ENCODE data around the gene MIDN. TPM values are rescaled to one million over a fixed set of nuclear protein-coding genes. Genes with fewer than 3 reads are reported as not detected.

MIDN gene
- total RNA-seq, 1 donor from 2014 or later, result 44.9 TPM

DNA sequence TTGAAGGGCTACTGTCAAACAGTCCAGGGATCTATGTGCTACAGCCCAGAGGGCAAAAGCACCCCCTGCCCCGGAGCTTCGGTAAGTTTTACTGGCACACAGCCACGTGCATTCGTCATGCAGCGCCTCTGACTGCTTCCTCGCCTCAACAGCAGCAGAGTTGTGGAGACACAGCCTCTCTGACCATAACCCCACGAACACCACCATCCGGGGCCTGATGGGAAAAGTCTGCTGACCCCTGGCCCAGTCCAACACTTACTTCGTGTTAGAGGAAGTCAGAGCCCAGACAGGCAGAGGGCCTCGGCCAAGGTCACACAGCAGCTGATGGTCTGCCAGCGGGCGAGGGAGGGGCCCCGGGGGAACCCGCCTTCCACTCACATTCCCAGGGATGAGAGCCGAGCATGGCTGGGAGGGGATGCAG is 15.7 kb upstream of the MIDN start:
- peak; percentile 37 for DNase-seq (ENCODE audit: low read depth)

DNA sequence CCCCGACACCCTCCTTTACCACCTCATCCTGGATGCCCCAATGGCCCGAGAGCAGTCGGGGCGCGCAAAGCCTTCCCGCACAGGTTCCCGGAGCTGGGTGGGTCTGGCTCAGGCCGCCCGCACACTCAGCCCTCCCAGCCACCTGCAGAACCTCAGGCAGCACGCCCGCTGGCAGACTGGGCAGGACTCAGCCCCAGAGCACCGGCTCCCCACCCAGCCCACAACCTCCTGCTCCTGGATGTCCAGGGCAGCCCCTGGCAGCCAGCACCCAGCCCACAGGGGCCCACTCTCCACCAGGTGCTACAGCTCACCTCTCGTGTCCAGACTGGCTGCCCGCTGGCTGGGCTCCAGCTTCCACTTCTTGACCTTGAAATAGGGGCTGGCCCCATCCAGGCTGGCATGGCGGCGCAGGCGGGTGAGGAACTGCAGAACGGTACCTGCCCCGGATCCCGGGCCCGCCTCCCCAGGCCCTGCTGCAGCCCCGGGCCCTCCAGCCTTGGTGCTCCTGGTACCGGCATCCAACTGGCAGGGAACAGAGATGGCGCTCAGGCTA is 15.2 kb upstream of the MIDN start:
- no peak for DNase-seq (ENCODE audit: low read depth)

DNA sequence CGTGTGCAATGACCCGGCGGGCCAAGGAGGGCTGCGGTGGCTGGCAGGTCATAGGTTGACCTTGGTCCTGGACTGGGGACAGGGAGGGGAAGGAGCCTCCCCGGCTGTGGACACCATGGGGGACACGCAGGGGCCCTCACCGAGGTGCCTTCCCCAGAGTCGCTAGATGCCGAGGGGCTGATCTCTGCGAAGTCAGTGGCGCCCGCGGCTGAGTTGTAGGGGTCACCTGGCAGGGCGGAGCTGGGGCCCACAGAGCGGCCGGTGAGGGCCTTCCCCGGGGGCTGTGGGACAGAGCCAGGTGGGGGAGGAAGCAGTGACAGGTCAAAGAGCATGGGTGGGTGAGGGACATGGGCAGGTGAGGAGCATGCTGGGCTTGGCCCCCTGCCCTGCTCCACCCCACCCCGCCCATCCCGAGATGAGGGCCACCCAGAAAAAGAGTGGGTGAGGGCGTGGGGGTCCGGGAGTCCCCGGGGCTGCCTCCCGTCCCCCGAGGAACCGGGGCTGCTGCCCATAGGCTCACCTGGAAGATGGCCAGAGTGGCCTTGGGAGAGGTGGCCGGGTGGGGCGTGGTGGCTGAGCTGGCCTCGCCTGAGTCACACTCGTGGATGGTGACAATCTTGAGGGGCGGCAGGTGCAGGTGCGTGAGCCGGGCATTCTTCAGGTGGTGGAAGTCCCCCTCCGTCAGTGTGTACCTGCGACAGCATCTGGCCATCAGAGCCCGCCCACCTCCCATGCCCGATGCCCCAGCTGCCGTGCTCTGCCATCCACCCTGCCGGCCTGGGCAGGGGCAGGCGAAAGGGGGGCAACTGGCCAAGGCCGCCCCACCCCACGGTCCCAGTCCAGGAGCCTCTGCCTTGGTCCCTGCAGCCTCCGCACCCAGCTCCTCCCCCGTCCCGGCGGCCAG is 14.1 kb upstream of the MIDN start:
- DNase-seq (ENCODE audit: low read depth), result no peak

DNA sequence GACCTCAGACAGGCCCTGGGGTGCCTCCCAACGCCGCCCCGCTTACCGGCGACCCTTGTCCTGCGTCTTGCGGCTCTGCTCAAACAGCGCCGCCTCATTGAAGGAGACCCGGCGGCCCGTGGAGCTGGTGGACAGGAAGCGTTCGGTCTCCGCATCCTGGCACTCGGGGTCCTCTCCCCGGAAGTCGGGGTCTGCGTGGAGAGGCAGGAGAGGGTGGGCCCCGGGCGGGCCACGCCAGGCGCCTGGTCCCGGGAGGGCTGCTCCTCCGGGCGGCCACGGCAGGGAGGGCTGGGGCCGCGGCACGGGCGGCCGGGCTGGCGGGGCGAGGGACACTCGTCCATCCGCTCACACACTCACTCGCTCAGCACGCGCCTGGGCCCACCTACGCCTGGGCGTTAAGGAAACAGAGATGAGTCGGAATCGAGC is 13.4 kb upstream of the MIDN start:
- DNase-seq (ENCODE audit: low read depth), result no peak

DNA sequence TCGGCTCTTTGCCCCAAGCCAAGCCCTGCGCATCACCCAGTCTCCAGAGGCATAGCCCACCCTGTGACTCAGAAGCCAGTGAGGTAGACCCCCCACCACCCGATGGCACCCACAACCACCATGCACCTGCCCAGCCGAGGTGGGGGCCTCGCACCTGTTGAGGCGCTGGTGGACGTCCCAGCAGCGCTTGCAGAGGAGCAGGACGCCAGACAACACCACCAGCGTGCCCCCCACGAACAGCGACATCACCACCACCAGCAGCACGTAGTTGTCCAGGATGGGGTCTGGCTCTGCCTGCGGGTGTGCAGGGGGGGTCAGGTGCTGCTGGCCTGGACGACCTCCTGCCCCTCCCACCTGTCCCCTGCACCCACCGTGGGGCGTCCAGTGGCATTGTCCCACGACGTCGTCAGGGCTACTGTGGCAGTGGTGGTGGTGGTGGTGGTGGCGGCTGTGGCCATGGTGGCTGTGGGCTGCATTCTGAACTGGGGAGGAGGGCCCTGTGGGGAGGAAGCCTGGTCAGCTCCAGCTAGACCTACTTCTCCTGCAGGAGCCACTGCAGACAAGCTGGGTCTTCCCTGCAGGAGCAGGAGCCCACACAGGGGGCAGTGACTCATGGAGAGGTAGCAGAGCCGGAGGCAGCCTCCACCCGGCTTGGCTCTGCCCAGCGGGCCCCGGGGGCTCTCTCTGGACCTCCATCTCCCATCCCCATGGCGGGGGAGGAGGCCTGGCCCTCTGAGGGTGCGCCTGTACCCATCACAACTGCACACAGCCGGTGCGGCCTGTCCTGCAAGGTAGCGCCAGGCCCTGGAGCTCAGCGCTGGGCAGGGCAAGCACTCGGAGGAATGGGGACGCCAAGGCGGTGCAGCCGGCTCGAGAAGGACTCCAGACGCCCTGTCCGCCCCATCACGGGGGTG is 12.5 kb upstream of the MIDN start:
- no peak for DNase-seq (ENCODE audit: low read depth)

DNA sequence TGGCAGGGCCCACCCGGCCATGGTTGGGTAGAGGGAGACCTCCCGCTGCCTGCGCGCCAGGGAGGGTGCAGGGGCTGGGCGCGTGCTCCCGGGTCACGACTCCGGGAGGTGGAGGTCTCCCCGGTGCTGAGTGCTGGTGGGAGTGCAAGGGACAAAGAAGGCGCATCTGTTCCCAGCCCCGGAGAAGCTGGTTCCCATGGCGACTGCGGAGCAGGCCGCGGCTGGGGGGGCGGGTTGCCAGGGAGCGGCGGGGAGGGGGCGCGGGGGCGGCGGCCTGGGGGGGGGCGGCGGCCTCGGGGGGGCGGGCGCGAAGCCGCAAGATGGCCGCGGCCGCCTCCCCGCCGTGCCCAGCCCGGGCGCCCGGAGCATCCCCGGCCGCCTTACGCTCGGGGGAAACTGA is 11.8 kb upstream of the MIDN start:
- no peak for DNase-seq (ENCODE audit: low read depth)

DNA sequence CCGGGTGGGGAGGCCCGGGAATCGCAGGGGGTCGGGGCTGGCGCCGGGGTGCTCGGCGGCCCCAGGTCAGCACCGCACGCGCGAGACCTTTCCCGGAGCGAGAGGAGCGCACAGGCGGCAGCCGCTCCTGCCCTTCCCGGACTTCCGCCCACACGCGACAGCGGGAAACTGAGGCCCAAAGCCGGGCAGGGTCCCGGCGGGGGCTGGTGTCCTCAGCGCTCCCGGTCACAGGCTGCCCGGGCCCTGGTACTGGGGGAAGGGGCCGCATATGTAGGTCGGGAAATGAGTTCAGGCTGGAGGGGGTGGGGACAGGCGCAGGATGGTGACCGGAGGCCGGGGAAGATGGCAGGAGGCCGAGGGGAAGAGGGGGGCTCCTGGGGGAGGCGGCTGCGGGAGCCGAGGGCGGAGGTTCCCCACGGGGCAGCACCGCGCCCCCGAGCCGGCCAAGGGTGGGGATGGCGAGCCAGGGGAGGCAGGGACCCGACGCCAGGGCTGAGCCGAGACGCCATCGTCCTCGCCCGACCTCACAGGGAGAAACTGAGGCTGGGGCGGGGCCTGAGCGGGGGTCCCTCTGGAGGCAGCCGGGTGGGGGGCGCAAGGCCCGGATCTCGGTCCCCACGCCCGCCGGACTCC is 11.2 kb upstream of the MIDN start:
- no peak for DNase-seq (ENCODE audit: low read depth)

DNA sequence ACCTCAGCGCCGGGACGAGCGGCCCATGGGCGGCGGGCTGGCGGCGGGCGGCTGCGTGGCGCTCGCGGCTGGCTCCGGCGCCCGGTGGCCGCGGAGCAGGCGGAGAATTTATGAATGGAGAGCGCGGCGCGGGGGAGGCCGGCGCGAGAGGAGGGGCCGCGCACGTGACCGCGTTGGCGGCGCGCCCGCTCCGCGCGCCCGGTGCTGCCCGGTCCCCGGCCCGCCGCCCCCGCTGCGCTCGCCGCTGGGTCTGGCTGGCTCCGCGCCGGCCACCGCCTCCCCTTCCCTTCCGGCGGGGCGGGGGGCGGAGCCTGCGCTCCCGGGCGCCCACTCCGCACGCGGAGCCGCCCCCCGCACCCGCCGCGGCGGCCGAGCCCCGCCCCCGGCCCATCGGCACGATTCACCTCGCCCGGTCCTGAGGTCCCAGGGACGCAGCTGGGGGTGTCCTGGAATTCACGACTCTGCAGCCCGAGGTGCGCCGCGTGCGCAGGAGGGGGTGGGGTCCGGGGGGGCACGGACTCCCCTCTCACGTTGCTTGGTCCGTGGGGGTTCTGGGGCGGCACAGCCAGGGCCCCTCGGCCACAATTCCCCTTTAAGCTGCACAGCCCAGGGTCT is 10.5 kb upstream of the MIDN start, which contains the start of gene CBARP:
Gene CBARP, minus strand, starts transcription at position 252 of the 615 bp plus-strand sequence. CDS start 1,905 bp downstream, outside the sequence.
- no peak for DNase-seq (ENCODE audit: low read depth)

DNA sequence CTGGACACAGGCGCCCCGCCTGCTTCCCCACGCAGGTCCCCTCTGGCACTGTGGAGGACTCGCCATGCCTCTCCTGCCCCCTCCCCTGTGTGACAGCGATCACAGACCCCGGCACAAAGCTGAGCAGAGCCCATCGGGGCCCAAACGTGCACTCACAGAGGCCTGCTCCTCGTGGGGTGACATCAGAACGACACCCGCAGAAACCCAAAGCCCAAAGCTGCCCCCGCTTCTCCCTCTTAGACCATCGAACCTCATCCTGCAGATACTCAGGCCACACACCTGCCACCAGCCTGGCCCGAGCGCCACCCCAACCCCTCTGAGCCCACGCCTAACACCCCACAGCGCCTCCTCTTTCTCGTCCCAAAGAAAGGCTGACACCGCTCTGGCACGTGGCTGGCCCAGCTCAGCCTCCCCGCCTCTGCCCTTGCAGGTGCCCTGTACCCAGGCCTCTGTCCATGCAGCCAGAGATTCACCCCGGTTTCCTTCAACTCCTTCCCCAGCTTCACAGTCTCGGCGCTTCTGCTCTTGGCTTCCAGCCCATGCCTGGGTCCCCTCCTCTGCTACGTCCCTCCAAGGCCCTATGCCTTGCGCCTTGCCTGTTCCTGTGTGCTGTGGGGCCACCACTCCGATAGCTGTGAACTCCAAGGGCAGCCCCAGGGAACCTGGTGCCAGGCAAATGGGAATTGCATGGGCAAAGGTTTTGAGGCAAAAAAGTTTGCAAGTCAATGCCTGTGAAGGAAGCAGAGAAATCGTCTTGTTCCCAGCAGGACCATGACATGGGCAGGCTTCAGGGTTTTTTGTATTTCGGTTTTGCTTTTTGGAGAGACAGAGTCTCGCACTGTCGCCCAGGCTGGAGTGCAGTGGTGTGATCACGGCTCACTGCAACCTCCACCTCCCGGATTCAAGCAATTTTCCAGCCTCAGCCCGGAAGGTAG is 9.7 kb upstream of the MIDN start:
- no peak for DNase-seq (ENCODE audit: low read depth)

DNA sequence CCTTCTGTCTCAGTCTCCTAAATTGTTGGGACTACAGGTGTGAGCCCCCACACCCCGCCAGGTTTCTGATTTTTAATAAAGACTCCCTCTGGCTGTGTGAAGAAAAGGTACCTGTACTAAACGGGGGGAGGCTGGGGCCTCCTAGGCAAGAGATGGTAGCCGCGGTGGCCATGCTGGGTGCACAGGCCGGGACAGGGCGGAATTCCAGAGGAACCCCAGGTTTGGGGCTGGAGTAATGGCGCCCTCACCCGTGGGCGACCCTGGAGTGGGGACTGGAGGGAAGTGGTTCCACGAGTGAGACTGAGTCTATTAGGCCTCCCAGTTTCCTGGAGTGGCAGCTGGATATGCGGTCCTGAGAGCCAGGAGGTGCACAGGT is 9.0 kb upstream of the MIDN start:
- no peak for DNase-seq (ENCODE audit: low read depth)

DNA sequence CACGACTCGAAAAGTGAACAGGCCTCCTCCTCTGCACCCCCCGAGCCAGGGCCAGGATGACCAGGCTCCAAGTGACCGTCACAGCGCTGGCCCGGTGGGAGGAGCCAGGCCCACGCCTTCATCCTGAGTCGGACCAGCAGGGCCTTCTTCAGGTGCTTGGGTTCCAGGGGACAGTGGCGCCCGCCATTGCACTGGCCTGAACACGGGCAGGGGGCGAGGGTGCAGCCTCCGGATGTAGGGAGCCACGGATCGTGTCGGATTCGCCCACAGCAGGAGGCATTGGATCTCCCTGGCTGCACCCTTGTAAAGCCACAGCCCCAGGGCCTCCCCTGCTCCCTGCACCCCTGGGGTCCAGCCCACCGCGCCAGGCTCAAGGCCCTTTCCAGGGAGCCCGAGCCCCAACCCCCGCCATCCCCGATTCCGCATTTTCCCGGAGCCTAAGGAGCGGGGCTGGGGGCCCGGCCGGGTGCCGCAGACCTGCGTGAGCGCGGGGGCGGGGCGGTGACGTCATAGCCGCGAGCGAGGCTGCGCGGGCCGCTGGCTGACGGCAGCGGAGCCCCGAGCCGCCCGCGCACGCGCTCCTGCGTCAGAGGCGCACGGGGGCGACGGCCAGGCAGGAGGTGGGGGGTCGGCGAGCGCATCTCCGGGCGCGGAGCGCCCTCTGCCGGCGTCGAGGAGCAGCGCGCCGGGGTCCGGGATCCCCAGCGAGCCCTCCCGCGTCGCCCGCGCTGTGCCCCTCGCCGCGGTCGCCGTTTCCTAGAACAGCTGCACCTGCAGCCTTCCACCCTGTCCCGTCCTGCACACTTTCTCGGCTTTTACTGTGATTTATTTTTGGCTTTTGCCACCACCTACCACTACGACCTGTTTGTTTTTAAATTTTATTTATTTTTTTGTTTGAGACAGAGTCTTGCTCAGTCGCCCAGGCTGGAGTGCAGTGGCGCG is 8.3 kb upstream of the MIDN start:
- DNase-seq (ENCODE audit: low read depth), result peak; percentile 38

DNA sequence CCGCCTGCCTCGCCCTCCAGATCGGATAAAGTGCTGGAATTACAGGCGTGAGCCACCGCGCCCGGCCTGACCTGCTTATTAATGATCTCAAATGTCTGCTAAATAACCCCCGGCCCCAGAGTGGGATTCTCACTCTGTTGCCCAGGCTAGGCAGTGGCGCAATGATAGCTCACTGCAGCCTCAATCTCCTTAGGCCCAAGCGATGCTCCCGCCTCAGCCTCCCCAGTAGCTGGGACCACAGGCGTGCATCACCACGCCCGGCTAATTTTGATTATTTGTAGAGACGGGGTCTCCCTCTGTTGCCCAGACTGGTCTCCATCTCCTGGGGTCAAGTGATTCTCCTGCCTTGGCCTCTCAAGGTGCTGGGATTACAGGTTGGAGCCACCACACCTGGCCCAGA is 7.5 kb upstream of the MIDN start:
- no peak for DNase-seq (ENCODE audit: low read depth)

DNA sequence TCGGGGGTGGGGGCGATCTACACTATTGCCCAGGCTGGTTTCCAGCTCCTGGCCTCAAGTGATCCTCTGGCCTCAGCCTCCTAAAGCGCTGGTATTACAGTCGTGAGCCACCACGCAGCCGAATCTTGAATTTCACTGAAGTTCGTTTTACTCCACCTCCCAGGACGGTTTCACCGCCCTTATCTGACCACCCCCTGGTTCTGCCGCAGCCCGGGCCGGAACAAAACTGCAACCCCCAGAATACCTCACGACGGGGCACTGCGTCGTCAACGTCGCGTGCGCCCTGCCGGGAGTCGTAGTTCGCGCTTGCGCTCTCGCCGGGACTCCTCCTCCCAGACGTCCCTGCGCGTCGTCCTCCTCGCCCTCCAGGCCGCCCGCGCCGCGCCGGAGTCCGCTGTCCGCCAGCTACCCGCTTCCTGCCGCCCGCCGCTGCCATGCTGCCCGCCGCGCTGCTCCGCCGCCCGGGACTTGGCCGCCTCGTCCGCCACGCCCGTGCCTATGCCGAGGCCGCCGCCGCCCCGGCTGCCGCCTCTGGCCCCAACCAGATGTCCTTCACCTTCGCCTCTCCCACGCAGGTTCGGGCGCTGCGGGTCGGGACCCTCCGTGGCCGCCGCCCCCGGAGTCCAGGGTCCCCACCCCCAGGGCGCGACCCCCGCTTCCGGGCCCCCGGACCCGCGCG is 6.8 kb upstream of the MIDN start, which contains the start of gene ATP5F1D:
Gene ATP5F1D, plus strand, starts transcription at position 335 of the 679 bp plus-strand sequence. Its CDS starts 100 bp downstream, at position 435.
- peak; percentile 82 for DNase-seq (ENCODE audit: low read depth)

DNA sequence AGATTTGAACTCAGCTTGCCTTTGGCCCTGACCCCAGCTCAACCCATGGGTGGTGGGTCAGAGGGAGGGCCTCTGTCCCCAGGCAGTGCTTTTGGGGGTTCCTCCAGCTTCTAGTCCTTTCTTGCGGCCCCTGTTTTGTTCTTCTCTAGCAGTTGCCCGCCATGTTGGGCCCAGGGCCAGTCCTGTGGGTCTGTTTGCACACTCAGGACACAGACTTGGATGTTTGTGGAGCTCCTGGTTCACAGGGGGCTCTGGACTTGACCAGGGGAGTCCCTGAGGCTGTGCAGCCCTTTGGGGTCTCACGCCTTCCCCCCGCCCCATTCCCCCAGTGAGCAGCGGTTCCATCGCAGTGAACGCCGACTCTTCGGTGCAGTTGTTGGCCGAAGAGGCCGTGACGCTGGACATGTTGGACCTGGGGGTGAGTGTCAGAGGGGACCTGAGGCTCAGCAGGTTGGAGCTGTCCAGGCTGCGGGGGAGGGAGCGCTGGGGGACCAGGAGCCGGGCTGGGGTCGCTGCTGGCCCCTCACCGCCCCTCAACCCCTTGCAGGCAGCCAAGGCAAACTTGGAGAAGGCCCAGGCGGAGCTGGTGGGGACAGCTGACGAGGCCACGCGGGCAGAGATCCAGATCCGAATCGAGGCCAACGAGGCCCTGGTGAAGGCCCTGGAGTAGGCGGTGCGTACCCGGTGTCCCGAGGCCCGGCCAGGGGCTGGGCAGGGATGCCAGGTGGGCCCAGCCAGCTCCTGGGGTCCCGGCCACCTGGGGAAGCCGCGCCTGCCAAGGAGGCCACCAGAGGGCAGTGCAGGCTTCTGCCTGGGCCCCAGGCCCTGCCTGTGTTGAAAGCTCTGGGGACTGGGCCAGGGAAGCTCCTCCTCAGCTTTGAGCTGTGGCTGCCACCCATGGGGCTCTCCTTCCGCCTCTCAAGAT is 4.4 kb upstream of the MIDN start:
- peak; percentile 61 for DNase-seq (ENCODE audit: low read depth)

DNA sequence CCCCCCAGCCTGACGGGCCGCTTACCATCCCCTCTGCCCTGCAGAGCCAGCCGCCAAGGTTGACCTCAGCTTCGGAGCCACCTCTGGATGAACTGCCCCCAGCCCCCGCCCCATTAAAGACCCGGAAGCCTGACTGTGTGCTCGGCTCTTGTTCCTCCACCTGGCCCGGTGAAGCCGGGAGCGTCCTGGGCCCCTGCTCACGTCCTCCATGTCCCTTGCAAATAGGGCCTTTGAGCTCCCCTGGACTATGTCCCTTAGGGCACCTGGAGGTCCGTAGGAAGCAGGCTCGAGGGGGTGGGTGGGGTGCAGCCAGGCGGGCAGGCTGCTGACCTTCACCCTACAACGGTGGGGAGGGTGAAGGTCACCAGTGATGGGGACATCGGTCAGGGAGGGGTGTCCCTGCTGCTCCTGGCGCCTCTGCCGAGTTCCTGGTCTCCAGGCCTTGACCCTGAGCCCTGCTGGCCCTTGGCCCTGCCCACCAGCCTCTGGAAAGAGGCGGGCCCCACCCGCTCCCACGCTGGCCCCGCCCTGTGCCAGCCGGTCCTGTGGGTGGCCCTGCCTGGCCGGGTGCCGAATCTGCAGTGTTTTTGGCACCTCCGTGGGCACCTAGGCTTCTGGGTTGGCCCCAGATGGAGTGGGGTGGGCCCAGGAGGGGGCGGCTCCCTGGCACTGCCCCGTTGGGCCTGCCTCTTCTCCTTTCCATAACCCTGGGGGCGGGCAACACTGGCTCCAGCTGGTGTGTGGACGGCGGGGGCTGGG is 3.5 kb upstream of the MIDN start:
- no peak for DNase-seq (ENCODE audit: low read depth)

DNA sequence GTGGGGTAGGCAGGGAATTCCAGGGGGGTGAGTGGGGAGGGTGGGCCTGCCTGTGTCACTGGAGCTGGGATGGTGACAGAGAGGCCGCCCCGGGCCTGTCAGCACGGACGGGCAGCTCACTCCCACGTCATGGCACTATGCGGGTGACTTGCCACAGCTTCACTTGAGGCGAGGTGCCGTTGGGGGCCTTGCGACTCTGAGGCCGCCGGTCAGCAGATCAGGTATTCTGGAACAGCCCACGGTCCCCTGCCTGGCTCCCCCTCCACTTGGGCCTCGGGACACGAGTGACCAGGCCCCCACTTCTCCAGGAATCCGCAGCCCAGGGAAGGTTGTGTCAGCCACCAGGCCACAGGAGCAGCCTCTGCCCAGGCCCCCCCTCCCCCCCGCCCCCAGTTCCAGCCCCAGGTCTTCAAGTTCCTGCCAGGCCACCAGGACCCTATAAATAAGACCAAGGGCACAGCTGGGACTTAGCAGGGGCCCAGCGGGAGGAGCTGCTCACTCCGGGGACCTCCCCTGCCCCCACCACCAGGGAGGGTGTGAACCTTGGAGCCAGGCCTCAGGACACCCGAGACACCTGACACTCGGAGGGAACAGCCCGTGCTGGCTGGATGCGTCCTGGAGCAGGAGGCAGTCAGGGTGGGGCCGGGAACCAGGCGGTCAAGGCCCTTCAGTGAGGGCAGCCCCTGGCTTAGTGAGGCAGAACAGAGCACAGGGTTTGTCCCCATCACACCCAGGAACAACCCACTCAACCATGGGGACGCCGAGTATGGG is 2.7 kb upstream of the MIDN start:
- peak; percentile 36 for DNase-seq (ENCODE audit: low read depth)
